B cell (primary cell): ENCODE measurements around the gene MTMR8. TPM values are rescaled to one million over a fixed set of nuclear protein-coding genes. Genes with fewer than 3 reads are reported as not detected.
A peak's percentile ranks its signal among the peaks of the same experiment; 100 is the strongest.

Experiments
- ATAC-seq: fragments of 200-7000 bp; cut with Tn5 transposase; one replicate; pipeline ENCODE4 v1.10.0; 2021; ENCODE audit warnings: low read depth, mild to moderate bottlenecking, moderate number of reproducible peaks, moderate library complexity
- CTCF ChIA-PET: fragments of 350-600 bp; sonication (Branson Sonifier 250); formaldehyde crosslinking; loops from one replicate; lab custom pipeline; 2021; ENCODE audit warnings: antibody characterized with exemption, inconsistent platforms; lab: Charles Lee
- POLR2A ChIA-PET: fragments of 350-600 bp; sonication (Branson Sonifier 250); formaldehyde crosslinking; loops from one replicate; lab custom pipeline; 2021; ENCODE audit warnings: antibody characterized with exemption; lab: Charles Lee
- DNase-seq: peaks from one replicate; pipeline ENCODE4 v3.0.0; 2013
- H2AFZ ChIP-seq: 2 replicates; pipeline ENCODE4 v1.6.1; 2012; ENCODE audit warnings: mild to moderate bottlenecking, low read depth, low read length; ENCODE audit not compliant: insufficient read depth, poor library complexity, severe bottlenecking
- H3K27ac ChIP-seq, 2 donors: 1 replicate in 1 of 2; 2 replicates in 1 of 2; pipeline ENCODE4 v1.5.1; 2012 to 2013; ENCODE audit warnings: low read length in 2 of 2, mild to moderate bottlenecking in 2 of 2, moderate library complexity in 1 of 2
- H3K27me3 ChIP-seq, 4 experiments: fragments of 200-600 bp in 1 of 4; sonication (generic) in 1 of 4; replicated peaks in 1 of 4; 1 replicate in 2 of 4; 2 replicates in 2 of 4; pipeline versions ENCODE4 v1.6.1 to v1.7.0; 2013 to 2016; ENCODE audit warnings: low read length in 3 of 4, mild to moderate bottlenecking in 2 of 4, mixed read lengths in 1 of 4, moderate library complexity in 1 of 4; ENCODE audit not compliant: insufficient read depth in 4 of 4, control insufficient read depth in 3 of 4; ENCODE audit errors: control extremely low read depth in 1 of 4
- H3K36me3 ChIP-seq, 2 experiments: replicated peaks in 1 of 2; 1 replicate in 1 of 2; 2 replicates in 1 of 2; pipeline versions ENCODE4 v1.6.1 to v1.7.1; 2013; ENCODE audit warnings: low read length in 1 of 2; ENCODE audit not compliant: insufficient read depth in 2 of 2, control insufficient read depth in 1 of 2; ENCODE audit errors: control extremely low read depth in 1 of 2, extremely low read depth in 1 of 2
- H3K4me1 ChIP-seq, 2 donors: fragments of 200-600 bp in 1 of 2; sonication (generic) in 1 of 2; 1 replicate in 1 of 2; 2 replicates in 1 of 2; pipeline versions ENCODE4 v1.5.1 to v1.6.1; 2013 to 2017; ENCODE audit warnings: low read length in 2 of 2; ENCODE audit not compliant: control insufficient read depth in 2 of 2, insufficient read depth in 2 of 2
- H3K4me2 ChIP-seq: replicated peaks from 2 replicates; pipeline ENCODE3; 2012; ENCODE audit warnings: mild to moderate bottlenecking, low read depth, low read length; ENCODE audit not compliant: poor library complexity, severe bottlenecking
- H3K4me3 ChIP-seq, 5 experiments: fragments of 200-600 bp in 1 of 5; sonication (generic) in 1 of 5; 1 replicate in 3 of 5; 2 replicates in 2 of 5; pipeline versions ENCODE4 v1.5.1 to v1.7.0; 2011 to 2016; ENCODE audit warnings: low read length in 4 of 5, mild to moderate bottlenecking in 4 of 5, low read depth in 2 of 5, control low read depth in 1 of 5, moderate library complexity in 1 of 5; ENCODE audit not compliant: insufficient read depth in 1 of 5; ENCODE audit errors: control extremely low read depth in 1 of 5, extremely low read depth in 1 of 5
- H3K79me2 ChIP-seq: fragments of 200-600 bp; sonication (generic); one replicate; pipeline ENCODE4 v1.6.0; 2016; ENCODE audit warnings: low read length; ENCODE audit not compliant: control insufficient read depth, insufficient read depth
- H3K9ac ChIP-seq: fragments of 200-600 bp; sonication (generic); 2 replicates; pipeline ENCODE4 v1.6.1; 2017; ENCODE audit warnings: mild to moderate bottlenecking, low read length, moderate library complexity
- H3K9me3 ChIP-seq, 3 donors: one replicate each; pipeline versions ENCODE4 v1.6.1 to v1.7.1; 2013; ENCODE audit warnings: low read length in 2 of 3; ENCODE audit not compliant: control insufficient read depth in 2 of 3, insufficient read depth in 1 of 3; ENCODE audit errors: control extremely low read depth in 1 of 3
- H4K20me1 ChIP-seq: 2 replicates; pipeline ENCODE4 v1.6.0; 2012; ENCODE audit warnings: mild to moderate bottlenecking, low read length; ENCODE audit not compliant: insufficient read depth, control insufficient read depth, poor library complexity, severe bottlenecking
- H3K27ac Mint-ChIP-seq: one replicate; pipeline ENCODE4 v1.8.0; 2021; ENCODE audit warnings: mixed read lengths
- H3K27me3 Mint-ChIP-seq: one replicate; pipeline ENCODE4 v1.8.0; 2021; ENCODE audit warnings: mixed read lengths
- H3K4me1 Mint-ChIP-seq: one replicate; pipeline ENCODE4 v1.8.0; 2021; ENCODE audit warnings: mixed read lengths
- H3K4me3 Mint-ChIP-seq: one replicate; pipeline ENCODE4 v1.8.0; 2021; ENCODE audit warnings: mixed read lengths
- H3K9me3 Mint-ChIP-seq: one replicate; pipeline ENCODE4 v1.8.0; 2022; ENCODE audit warnings: mixed read lengths; ENCODE audit not compliant: insufficient read depth
- EZH2 ChIP-seq: IDR thresholded peaks from 2 replicates; pipeline ENCODE4 v1.6.1; 2012; ENCODE audit warnings: borderline replicate concordance, low read depth, mild to moderate bottlenecking, moderate library complexity, low read length; ENCODE audit not compliant: insufficient read depth, poor library complexity, severe bottlenecking
- WGBS: methylation state at CpG from one replicate; pipeline ENCODE4 v1.1.5; 2013; ENCODE audit warnings: missing lambda C conversion rate; ENCODE audit not compliant: insufficient coverage; 5-methylcytosine and 5-hydroxymethylcytosine counted together
- intact Hi-C: fragments of 100-400 bp; cut with micrococcal nuclease; formaldehyde crosslinking; loops from one replicate; pipeline ENCODE4 v1.10.0; 2022
- polyA minus RNA-seq: library from RNA; depleted of rRNA, polyadenylated mRNA; stranded (reverse); fragments of >200 nt; gene quantifications from 2 replicates; pipeline ENCODE4 v1.2.3, GENCODE V29; 2012
- polyA plus RNA-seq: library from polyadenylated mRNA; depleted of rRNA; stranded (reverse); fragments of >200 nt; gene quantifications from 2 replicates; pipeline ENCODE4 v1.2.3, GENCODE V29; 2012
- total RNA-seq, 2 donors: library from RNA; stranded (reverse); fragments of 120-200 nt in 1 of 2; gene quantifications; 1 replicate in 1 of 2; 2 replicates in 1 of 2; pipeline versions ENCODE4 v1.2.3 to v1.2.4, GENCODE V29; 2013 to 2022
- TF ChIP-seq, protein P1 (sequence below): fragments of 200-600 bp; IDR thresholded peaks from one replicate; pipeline ENCODE4 v1.8.0; 2022; ENCODE audit warnings: antibody characterized with exemption, mild to moderate bottlenecking

Gene MTMR8
- total RNA-seq = 11.6 and 11.8 TPM in 2 replicates
- total RNA-seq (2013) = 6.1 TPM
- 0.99 and 1.8 TPM in 2 replicates for polyA plus RNA-seq
- 3.9 and 7.1 TPM in 2 replicates for polyA minus RNA-seq

DNA sequence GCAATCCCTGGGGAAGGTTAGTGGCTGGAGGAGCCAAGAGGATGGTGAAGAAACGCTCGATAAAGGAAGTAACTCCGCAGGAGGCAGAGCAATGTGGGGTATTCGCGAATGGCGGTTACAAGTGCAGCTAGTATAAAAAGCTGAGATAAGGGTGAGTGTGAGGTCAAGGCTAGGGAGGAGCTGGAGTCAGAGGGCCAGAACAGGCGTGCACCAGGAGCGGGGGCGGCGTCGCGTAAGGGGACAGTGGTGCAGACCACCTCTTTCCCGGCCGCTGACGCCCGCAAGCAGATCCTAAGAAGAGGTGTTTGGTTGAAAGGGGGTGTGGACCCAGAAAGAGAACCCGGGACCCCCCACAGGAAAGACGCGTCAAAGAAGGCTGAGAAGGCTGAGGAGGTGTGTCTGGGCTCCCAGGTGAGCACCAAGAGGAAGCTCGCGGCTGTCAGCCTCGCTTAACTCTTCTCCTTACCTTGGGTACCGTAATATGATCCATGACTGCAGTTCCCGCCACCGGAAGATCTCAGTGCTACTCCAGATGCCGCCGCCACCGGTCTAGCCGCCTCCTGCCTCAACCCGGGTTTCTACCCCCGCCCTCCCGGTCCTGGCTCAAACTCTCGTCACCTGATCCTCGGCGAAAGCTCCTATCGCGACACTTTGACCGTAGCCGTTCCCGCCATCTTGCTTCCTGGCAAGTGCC, at the start of gene MTMR8:
Gene MTMR8 (minus strand): TSS at position 579 of the 694 bp plus-strand sequence. CDS start 89 bp downstream, at position 490.
- peaks cover 0 to 15% of the 10 kb centered on the region in 2 donors for H3K4me1 ChIP-seq
- DNase-seq = peak; percentile 82
- TF ChIP-seq, protein P1, sequence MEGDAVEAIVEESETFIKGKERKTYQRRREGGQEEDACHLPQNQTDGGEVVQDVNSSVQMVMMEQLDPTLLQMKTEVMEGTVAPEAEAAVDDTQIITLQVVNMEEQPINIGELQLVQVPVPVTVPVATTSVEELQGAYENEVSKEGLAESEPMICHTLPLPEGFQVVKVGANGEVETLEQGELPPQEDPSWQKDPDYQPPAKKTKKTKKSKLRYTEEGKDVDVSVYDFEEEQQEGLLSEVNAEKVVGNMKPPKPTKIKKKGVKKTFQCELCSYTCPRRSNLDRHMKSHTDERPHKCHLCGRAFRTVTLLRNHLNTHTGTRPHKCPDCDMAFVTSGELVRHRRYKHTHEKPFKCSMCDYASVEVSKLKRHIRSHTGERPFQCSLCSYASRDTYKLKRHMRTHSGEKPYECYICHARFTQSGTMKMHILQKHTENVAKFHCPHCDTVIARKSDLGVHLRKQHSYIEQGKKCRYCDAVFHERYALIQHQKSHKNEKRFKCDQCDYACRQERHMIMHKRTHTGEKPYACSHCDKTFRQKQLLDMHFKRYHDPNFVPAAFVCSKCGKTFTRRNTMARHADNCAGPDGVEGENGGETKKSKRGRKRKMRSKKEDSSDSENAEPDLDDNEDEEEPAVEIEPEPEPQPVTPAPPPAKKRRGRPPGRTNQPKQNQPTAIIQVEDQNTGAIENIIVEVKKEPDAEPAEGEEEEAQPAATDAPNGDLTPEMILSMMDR = no peak
- TF ChIP-seq EZH2 = no peak
- peak within 1 kb of the TSS; percentile 78 for H3K4me2 ChIP-seq
- H4K20me1 ChIP-seq = no peaks in the 10 kb centered on the region
- Mint-ChIP-seq H3K27ac (peak within 1 kb of the TSS; percentile 90), H3K27me3 (no peaks in the 10 kb centered on the region), H3K4me3 (peak within 1 kb of the TSS; percentile 98), H3K4me1 (peaks cover 35% of the 10 kb centered on the region), H3K9me3 (no peaks in the 10 kb centered on the region)
- no peaks in the 10 kb centered on the region for H3K36me3 ChIP-seq
- peak within 1 kb of the TSS; percentile 70 for H3K9ac ChIP-seq
- no peaks in the 10 kb centered on the region for H3K27me3 ChIP-seq
- ATAC-seq = peak; percentile 89
- peak within 1 kb of the TSS; percentile 86 for H2AFZ ChIP-seq
- ChIA-PET POLR2A (no interaction called here), CTCF (no interaction called here)
- H3K79me2 ChIP-seq = peaks cover 16% of the 10 kb centered on the region
- intact Hi-C loops = loop anchor here (2.0 to 10.0 kb wide), 4 partner anchors 582 to 1140 kb away; partner anchors contain the start of genes LAS1L, SPIN4, ZC3H12B and ZC4H2
- under 1% methylated on average over 29 of the region's 40 CpGs for WGBS
- peak within 1 kb of the TSS; percentile 24 to 65 for H3K27ac ChIP-seq
- peak within 1 kb of the TSS; percentile 49 to 85 (median 72) for H3K4me3 ChIP-seq
- no peaks in the 10 kb centered on the region for H3K9me3 ChIP-seq

- Mint-ChIP-seq H3K27ac (no peak overlapping the region), H3K27me3 (no peaks in the 10 kb centered on the region), H3K4me3 (no peak overlapping the region), H3K9me3 (no peaks in the 10 kb centered on the region), H3K4me1 (peaks cover 10% of the 10 kb centered on the region)
- TF ChIP-seq, protein P1 = no peak
- TF ChIP-seq EZH2 = no peak
- H3K9ac ChIP-seq = no peak overlapping the region
- intact Hi-C loops = no loop called here
- no peaks in the 10 kb centered on the region for H4K20me1 ChIP-seq
- H3K27ac ChIP-seq = no peak overlapping the region
- no CpG with 5 or more reads among the region's 2 CpGs for WGBS
- H3K27me3 ChIP-seq = no peaks in the 10 kb centered on the region
- no peak overlapping the region for H3K4me2 ChIP-seq
- no peak for DNase-seq
- no peaks in the 10 kb centered on the region for H3K79me2 ChIP-seq
- CTCF ChIA-PET = no interaction called here
- no peaks in the 10 kb centered on the region for H3K9me3 ChIP-seq
- H3K36me3 ChIP-seq = no peaks in the 10 kb centered on the region
- POLR2A ChIA-PET = no interaction called here
- H3K4me1 ChIP-seq = peaks cover 0 to 3% of the 10 kb centered on the region in 2 donors
- ATAC-seq = no peak
- no peak overlapping the region for H3K4me3 ChIP-seq
- no peak overlapping the region for H2AFZ ChIP-seq
Observed at GRCh38 chrX:64439551-64439950, 44.3 kb upstream of the MTMR8 start.
